Osteoblast (primary cell): ENCODE results near the gene MEF2D. TPM values are rescaled to one million over a fixed set of nuclear protein-coding genes. Genes with fewer than 3 reads are reported as not detected.

Experiments
- DNase-seq: peaks from one replicate; pipeline ENCODE4 v3.0.0; 2011; ENCODE audit warnings: low spot score, mixed read lengths; ENCODE audit not compliant: insufficient read length; ENCODE audit errors: missing footprints
- H2AFZ ChIP-seq: 2 replicates; pipeline ENCODE4 v1.6.0; 2011; ENCODE audit warnings: mild to moderate bottlenecking, low read length
- H3K27ac ChIP-seq: 2 replicates; pipeline ENCODE4 v1.5.1; 2011; ENCODE audit warnings: mild to moderate bottlenecking, low read depth, low read length, moderate library complexity
- H3K27me3 ChIP-seq: 2 replicates; pipeline ENCODE4 v1.6.0; 2012; ENCODE audit warnings: mild to moderate bottlenecking, control low read depth, inconsistent platforms, low read length, moderate library complexity; ENCODE audit not compliant: insufficient read depth
- H3K36me3 ChIP-seq: 2 replicates; pipeline ENCODE4 v1.5.1; 2011; ENCODE audit warnings: mild to moderate bottlenecking, low read length, control low read depth, moderate library complexity; ENCODE audit not compliant: insufficient read depth
- H3K4me1 ChIP-seq: 2 replicates; pipeline ENCODE4 v1.5.1; 2011; ENCODE audit warnings: mild to moderate bottlenecking, low read length, control low read depth, moderate library complexity; ENCODE audit not compliant: insufficient read depth
- H3K4me2 ChIP-seq: 2 replicates; pipeline ENCODE4 v1.6.0; 2011; ENCODE audit warnings: mild to moderate bottlenecking, low read length; ENCODE audit not compliant: insufficient read depth
- H3K4me3 ChIP-seq: fragments of 200-600 bp; sonication (generic); 3 replicates; pipeline ENCODE4 v1.5.1; 2012; ENCODE audit warnings: mild to moderate bottlenecking, low read length, inconsistent platforms; ENCODE audit not compliant: insufficient read depth
- H3K79me2 ChIP-seq: 2 replicates; pipeline ENCODE4 v1.6.0; 2012; ENCODE audit warnings: mild to moderate bottlenecking, low read length, control low read depth, inconsistent platforms; ENCODE audit not compliant: insufficient read depth
- H3K9me3 ChIP-seq: 2 replicates; pipeline ENCODE4 v1.5.1; 2011; ENCODE audit warnings: low read depth, low read length, control low read depth
- H4K20me1 ChIP-seq: 2 replicates; pipeline ENCODE4 v1.6.0; 2012; ENCODE audit warnings: mild to moderate bottlenecking, low read length, control low read depth; ENCODE audit not compliant: insufficient read depth
- total RNA-seq: library from RNA; depleted of rRNA; stranded (reverse); fragments of >200 nt; gene quantifications from 2 replicates; pipeline ENCODE4 v1.2.3, GENCODE V29; 2012
- TF ChIP-seq, protein P1 (sequence below): IDR thresholded peaks from 2 replicates; pipeline ENCODE4 v1.5.1; 2011; ENCODE audit warnings: mild to moderate bottlenecking, low read depth, low read length, moderate library complexity; ENCODE audit errors: extremely low read depth

The MEF2D gene
- total RNA-seq, 1 donor, result 14.1 TPM

DNA sequence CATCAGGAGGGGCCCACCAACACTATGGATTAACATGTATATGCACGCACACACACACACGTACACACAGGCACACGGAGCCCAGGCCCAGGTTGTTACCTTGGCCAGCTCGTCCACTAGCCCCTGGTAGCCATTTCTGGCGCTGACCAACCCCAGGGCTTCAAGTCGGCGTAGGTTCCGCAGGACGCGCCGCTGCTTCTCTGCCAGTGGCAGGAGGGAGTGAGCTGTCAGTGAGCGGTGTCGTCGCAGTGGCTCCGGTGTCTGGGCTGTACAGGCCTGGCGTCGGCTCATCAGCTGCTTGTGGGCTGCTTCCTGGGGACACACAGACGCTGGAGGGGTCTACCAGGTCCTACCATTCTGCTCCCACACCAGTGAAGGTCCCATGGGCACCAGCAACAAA lies 29.4 kb upstream of the MEF2D start:
- H2AFZ ChIP-seq, result no peak overlapping the region
- no peak for DNase-seq
- no peak overlapping the region for H3K4me3 ChIP-seq
- H4K20me1 ChIP-seq, result no peaks in the 10 kb centered on the region
- no peak overlapping the region for H3K4me2 ChIP-seq
- peaks cover 62% of the 10 kb centered on the region for H3K36me3 ChIP-seq
- TF ChIP-seq, protein P1, sequence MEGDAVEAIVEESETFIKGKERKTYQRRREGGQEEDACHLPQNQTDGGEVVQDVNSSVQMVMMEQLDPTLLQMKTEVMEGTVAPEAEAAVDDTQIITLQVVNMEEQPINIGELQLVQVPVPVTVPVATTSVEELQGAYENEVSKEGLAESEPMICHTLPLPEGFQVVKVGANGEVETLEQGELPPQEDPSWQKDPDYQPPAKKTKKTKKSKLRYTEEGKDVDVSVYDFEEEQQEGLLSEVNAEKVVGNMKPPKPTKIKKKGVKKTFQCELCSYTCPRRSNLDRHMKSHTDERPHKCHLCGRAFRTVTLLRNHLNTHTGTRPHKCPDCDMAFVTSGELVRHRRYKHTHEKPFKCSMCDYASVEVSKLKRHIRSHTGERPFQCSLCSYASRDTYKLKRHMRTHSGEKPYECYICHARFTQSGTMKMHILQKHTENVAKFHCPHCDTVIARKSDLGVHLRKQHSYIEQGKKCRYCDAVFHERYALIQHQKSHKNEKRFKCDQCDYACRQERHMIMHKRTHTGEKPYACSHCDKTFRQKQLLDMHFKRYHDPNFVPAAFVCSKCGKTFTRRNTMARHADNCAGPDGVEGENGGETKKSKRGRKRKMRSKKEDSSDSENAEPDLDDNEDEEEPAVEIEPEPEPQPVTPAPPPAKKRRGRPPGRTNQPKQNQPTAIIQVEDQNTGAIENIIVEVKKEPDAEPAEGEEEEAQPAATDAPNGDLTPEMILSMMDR, result no peak
- no peak overlapping the region for H3K27ac ChIP-seq
- H3K79me2 ChIP-seq, result no peaks in the 10 kb centered on the region
- no peaks in the 10 kb centered on the region for H3K27me3 ChIP-seq
- no peaks in the 10 kb centered on the region for H3K9me3 ChIP-seq
- H3K4me1 ChIP-seq, result no peaks in the 10 kb centered on the region

DNA sequence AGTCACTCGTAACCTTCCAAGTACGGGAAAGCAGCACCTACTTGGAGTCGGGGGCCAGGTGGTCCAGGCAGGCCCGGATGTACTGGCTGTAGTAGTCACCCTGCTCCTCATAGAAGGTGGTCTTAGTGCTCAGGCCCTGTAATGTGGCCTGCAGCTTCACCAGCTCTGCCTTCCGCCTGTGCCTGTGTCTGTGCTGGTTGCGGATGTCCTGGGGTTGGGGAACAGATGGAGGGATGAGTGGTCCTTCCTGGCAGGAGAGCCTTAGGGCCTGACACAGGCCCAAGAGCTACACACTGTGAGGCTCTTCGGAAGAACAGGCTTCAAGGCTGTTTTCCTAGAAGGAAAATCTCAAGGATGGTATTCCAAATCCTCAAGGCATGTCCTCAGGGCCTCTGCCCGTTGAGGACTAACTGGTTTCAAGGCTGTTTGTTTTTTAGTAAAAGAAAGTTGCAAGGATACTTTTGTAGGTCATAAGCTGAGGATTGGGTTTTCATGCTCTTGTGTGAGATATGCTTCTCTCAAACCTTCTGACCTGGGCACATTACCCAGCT lies 28.4 kb upstream of the MEF2D start:
- Histone ChIP-seq H3K9me3 (no peaks in the 10 kb centered on the region), H3K4me2 (no peak overlapping the region), H3K4me3 (no peak overlapping the region), H3K4me1 (no peaks in the 10 kb centered on the region), H2AFZ (no peak overlapping the region), H3K27ac (no peak overlapping the region), H3K36me3 (peaks cover 54% of the 10 kb centered on the region), H3K27me3 (no peaks in the 10 kb centered on the region), H3K79me2 (no peaks in the 10 kb centered on the region), H4K20me1 (no peaks in the 10 kb centered on the region)
- DNase-seq, result no peak
- TF ChIP-seq, protein P1, result no peak

GRCh38 chr1:156528231-156528630 lies 27.7 kb upstream of the MEF2D start:
- Histone ChIP-seq H4K20me1 (no peaks in the 10 kb centered on the region), H3K4me3 (no peak overlapping the region), H3K79me2 (no peaks in the 10 kb centered on the region), H2AFZ (no peak overlapping the region), H3K4me1 (no peaks in the 10 kb centered on the region), H3K9me3 (no peaks in the 10 kb centered on the region), H3K27me3 (no peaks in the 10 kb centered on the region), H3K27ac (no peak overlapping the region), H3K4me2 (no peak overlapping the region), H3K36me3 (peaks cover 49% of the 10 kb centered on the region)
- TF ChIP-seq, protein P1, result no peak
- DNase-seq, result no peak

GRCh38 chr1:156527584-156527983 lies 27.0 kb upstream of the MEF2D start:
- TF ChIP-seq, protein P1, result no peak
- peaks cover 42% of the 10 kb centered on the region for H3K36me3 ChIP-seq
- H3K27me3 ChIP-seq, result no peaks in the 10 kb centered on the region
- H3K27ac ChIP-seq, result no peak overlapping the region
- no peaks in the 10 kb centered on the region for H3K4me1 ChIP-seq
- H4K20me1 ChIP-seq, result no peaks in the 10 kb centered on the region
- no peaks in the 10 kb centered on the region for H3K9me3 ChIP-seq
- no peaks in the 10 kb centered on the region for H3K79me2 ChIP-seq
- H3K4me2 ChIP-seq, result no peak overlapping the region
- no peak for DNase-seq
- no peak overlapping the region for H2AFZ ChIP-seq
- H3K4me3 ChIP-seq, result no peak overlapping the region
